Upper lobe of left lung (tissue), 4 donors: ENCODE results near the gene RAB30.

Experiments
- CTCF ChIP-seq, 6 experiments: fragments of 450-650 bp in 4 of 6; fragments of 200-600 bp in 2 of 6; sonication (generic) in 2 of 6; IDR thresholded peaks; one replicate each; pipeline ENCODE4 v1.5.1; 2016 to 2019; ENCODE audit warnings: antibody characterized with exemption in 6 of 6
- EP300 ChIP-seq, 4 donors: sonication (generic); formaldehyde crosslinking; IDR thresholded peaks; one replicate each; pipeline ENCODE4 v1.5.1; 2017; ENCODE audit warnings: antibody characterized with exemption in 4 of 4, control low read depth in 2 of 4
- POLR2A ChIP-seq, 4 donors: fragments of 450-650 bp; IDR thresholded peaks; one replicate each; pipeline ENCODE4 v1.5.1; 2016 to 2017; ENCODE audit warnings: antibody characterized with exemption in 4 of 4, mild to moderate bottlenecking in 2 of 4
- POLR2AphosphoS5 ChIP-seq, 2 donors: sonication (generic); formaldehyde crosslinking; IDR thresholded peaks; one replicate each; pipeline ENCODE4 v1.5.1; 2017; ENCODE audit warnings: antibody characterized with exemption in 2 of 2

- TF ChIP-seq POLR2AphosphoS5 (IDR thresholded peaks at IDR 0.05) (no peak), CTCF (IDR thresholded peaks at IDR 0.05) (no peak), POLR2A (IDR thresholded peaks at IDR 0.05) (no peak), EP300 (IDR thresholded peaks at IDR 0.05) (no peak)
Observed at GRCh38 chr11:82992223-82992622, 79.5 kb downstream of the RAB30 start.
